Activated CD4-positive, alpha-beta memory T cell treated with anti-CD3 and anti-CD28 coated beads for 36 hours (primary cell): ENCODE data around the gene ACTN2. TPM values are rescaled to one million over a fixed set of nuclear protein-coding genes. Genes with fewer than 3 reads are reported as not detected.

ENCODE experiments used
- CTCF ChIA-PET: fragments of 350-600 bp; sonication (Branson Sonifier 250); formaldehyde crosslinking; loops from one replicate; lab custom pipeline; 2021; ENCODE audit warnings: antibody characterized with exemption, inconsistent platforms; lab: Charles Lee
- POLR2A ChIA-PET: fragments of 350-600 bp; sonication (Branson Sonifier 250); formaldehyde crosslinking; loops from one replicate; lab custom pipeline; 2021; ENCODE audit warnings: antibody characterized with exemption; lab: Charles Lee
- DNase-seq: peaks from one replicate; pipeline ENCODE4 v3.0.0-alpha.2; 2020
- H3K27ac Mint-ChIP-seq: one replicate; pipeline ENCODE4 v1.8.0; 2021; ENCODE audit warnings: mixed read lengths
- H3K27me3 Mint-ChIP-seq: one replicate; pipeline ENCODE4 v1.8.0; 2021; ENCODE audit warnings: mixed read lengths
- H3K36me3 Mint-ChIP-seq: one replicate; pipeline ENCODE4 v1.8.0; 2021; ENCODE audit warnings: mixed read lengths
- H3K4me1 Mint-ChIP-seq: one replicate; pipeline ENCODE4 v1.8.0; 2021; ENCODE audit warnings: low read depth, mixed read lengths
- H3K4me3 Mint-ChIP-seq: one replicate; pipeline ENCODE4 v1.8.0; 2021; ENCODE audit warnings: mild to moderate bottlenecking, mixed read lengths
- H3K9me3 Mint-ChIP-seq: one replicate; pipeline ENCODE4 v1.8.0; 2021; ENCODE audit warnings: mixed read lengths
- intact Hi-C: fragments of 100-400 bp; cut with micrococcal nuclease; formaldehyde crosslinking; loops from one replicate; pipeline ENCODE4 v1.15.1; 2023
- total RNA-seq, 2 experiments: library from RNA; stranded (reverse); gene quantifications; one replicate each; pipeline ENCODE4 v1.2.3, GENCODE V29; 2021

ACTN2 gene
- total RNA-seq, 2 experiments from 2014 or later = 0.17 TPM; not detected in 1

DNA sequence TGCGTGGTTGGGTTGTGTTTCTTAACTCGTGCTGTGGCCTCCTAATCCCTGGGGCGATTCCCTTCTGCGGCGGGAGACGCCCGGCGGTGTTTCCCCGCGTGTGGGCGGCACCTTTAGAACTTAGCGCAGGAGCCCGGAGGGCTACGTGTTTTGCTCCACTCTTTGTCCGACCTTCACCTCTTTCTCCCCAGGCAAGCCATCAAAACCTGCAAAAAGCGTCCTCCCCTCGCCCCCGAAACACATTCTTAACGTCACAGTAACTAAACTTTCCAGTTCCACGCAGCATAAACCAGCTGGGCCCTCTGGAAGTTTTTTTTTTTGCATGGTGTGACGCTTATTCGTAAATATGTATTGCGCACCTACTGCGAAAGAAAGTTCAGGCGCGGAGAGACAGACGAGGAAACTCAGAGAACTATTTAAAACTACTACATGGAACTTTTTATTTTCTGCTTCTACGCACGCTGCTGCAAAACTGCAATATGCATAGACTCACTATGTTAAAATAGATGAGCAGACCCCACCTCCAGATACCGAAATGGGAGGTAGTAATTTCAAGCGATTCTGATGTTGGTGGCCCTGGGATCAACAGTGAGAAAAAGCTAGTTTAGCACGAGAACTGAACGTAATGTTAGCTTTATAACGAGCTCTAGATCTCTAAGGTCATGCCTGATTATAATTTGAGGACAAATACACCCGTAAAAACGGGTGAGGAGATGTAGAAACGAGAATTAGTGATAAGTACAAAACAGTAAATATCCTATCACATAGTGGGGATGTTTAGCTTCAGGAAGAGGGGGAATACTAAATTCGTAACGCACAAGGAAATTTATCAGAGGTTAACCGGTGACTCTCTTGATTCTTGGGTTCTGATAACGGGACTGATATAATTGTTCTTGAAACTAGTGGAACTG, 109.7 kb downstream of the ACTN2 start:
- no peaks in the 10 kb centered on the region for H3K9me3 Mint-ChIP-seq
- peaks cover 38% of the 10 kb centered on the region for H3K4me1 Mint-ChIP-seq
- peak; percentile 79 for DNase-seq
- H3K27ac Mint-ChIP-seq = peak overlapping the region; percentile 96
- H3K4me3 Mint-ChIP-seq = peak overlapping the region; percentile 91
- H3K36me3 Mint-ChIP-seq = peaks cover 2% of the 10 kb centered on the region
- intact Hi-C loops = loop anchor here (1.0 to 5.0 kb wide), 3 partner anchors 192 to 514 kb away; partner anchors contain the start of gene HEATR1
- H3K27me3 Mint-ChIP-seq = no peaks in the 10 kb centered on the region
- ChIA-PET POLR2A (interaction anchor here (1.9 kb wide), 1 partner anchor 191 kb away, joined by 16 read pairs; the partner anchor contains the start of gene HEATR1), CTCF (interaction anchor here (1.0 kb wide), 1 partner anchor 37 kb away, joined by 3 read pairs; no protein-coding TSS in a partner anchor)

DNA sequence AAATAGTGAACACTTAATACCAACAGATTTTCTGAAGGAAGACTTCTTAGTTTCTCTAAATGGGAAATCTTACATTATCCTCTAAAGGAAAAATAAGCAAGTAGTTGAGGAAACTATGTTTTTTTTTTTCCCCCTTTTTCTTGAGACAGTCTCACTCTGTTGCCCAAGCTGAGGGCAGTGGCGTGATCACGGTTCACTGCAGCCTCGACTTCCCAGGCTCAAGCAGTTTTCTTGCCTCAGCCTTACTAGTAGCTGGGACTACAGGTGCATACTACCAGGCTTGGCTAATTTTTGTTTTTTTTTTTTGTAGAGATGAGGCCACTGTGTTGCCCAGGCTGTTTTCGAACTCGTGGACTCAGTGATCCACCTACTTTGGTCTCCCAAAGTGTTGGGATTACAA, 112.7 kb downstream of the ACTN2 start:
- ChIA-PET POLR2A (no interaction called here), CTCF (interaction anchor here (2.2 kb wide), 1 partner anchor 40 kb away, joined by 8 read pairs; no protein-coding TSS in a partner anchor)
- no peak overlapping the region for H3K4me3 Mint-ChIP-seq
- H3K27me3 Mint-ChIP-seq = no peaks in the 10 kb centered on the region
- peaks cover 59% of the 10 kb centered on the region for H3K4me1 Mint-ChIP-seq
- H3K9me3 Mint-ChIP-seq = no peaks in the 10 kb centered on the region
- no peak for DNase-seq
- H3K36me3 Mint-ChIP-seq = peaks cover 10% of the 10 kb centered on the region
- H3K27ac Mint-ChIP-seq = no peak overlapping the region
- intact Hi-C loops = loop anchor here (5.0 kb wide), 1 partner anchor 267 kb away; no protein-coding TSS in a partner anchor

DNA sequence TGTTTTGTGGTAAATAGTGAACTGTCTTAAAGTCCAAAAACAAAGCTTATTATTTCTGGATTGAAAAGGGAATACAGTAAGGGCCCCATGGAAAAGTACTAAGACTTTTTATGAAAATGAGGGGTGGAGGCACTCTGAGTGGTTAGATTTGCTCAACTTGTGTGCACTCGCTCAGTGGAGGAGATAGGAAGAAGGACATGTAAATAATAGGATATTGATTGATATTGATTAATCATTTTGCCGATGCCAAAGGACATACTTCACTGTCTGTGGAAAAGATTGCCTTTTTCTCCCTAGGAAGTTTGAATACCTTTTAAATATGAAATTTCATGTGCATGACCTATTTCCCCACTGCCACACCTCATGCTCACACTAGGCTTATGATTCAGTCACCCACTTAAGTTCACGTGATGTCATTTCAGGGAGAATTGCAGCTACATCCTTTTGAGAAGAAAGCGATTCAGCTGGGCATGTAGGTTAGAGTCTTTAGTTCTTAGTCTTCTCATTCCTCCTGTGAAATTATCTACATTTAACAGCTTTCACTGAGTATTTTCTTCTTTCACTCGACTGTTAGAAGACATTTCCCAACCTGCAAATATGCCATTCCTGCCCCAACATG, 113.8 kb downstream of the ACTN2 start:
- intact Hi-C loops = no loop called here

DNA sequence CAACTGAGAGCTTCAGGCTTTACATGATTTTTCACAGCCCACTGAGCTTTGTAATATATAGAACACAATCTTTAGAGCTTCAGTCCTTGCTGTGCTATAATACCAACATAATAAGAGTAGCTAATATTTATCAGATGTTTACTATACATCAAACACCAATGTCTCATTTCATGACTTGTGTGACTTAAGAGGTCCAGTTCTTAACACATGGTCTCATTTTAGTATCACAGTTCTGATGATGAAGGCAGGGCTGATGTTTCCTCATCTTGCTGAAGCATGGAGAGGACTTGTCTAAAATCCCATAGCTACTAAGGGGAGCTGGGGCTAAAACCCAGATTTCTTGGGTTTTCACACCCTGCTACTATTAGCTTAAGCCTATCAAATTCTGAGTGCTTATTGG, 114.3 kb downstream of the ACTN2 start:
- no peak overlapping the region for H3K4me3 Mint-ChIP-seq
- H3K4me1 Mint-ChIP-seq = peaks cover 55% of the 10 kb centered on the region
- no peaks in the 10 kb centered on the region for H3K27me3 Mint-ChIP-seq
- no peak for DNase-seq
- H3K27ac Mint-ChIP-seq = peak overlapping the region; percentile 75
- peaks cover 15% of the 10 kb centered on the region for H3K36me3 Mint-ChIP-seq
- intact Hi-C loops = no loop called here
- ChIA-PET POLR2A (interaction anchor here (1.2 kb wide), 1 partner anchor 10 kb away, joined by 3 read pairs; no protein-coding TSS in a partner anchor), CTCF (interaction anchor here (2.2 kb wide), 1 partner anchor 41 kb away, joined by 8 read pairs; no protein-coding TSS in a partner anchor)
- no peaks in the 10 kb centered on the region for H3K9me3 Mint-ChIP-seq

More for the DNA sequence above, 113.8 kb downstream of the ACTN2 start:
- H3K27me3 Mint-ChIP-seq = no peaks in the 10 kb centered on the region
- no peaks in the 10 kb centered on the region for H3K9me3 Mint-ChIP-seq
- H3K4me3 Mint-ChIP-seq = no peak overlapping the region
- H3K27ac Mint-ChIP-seq = peak overlapping the region; percentile 75
- POLR2A ChIA-PET = interaction anchor here (1.2 kb wide), 1 partner anchor 11 kb away, joined by 3 read pairs; no protein-coding TSS in a partner anchor
- CTCF ChIA-PET = interaction anchor here (2.2 kb wide), 1 partner anchor 41 kb away, joined by 8 read pairs; no protein-coding TSS in a partner anchor
- peak; percentile 18 for DNase-seq
- peaks cover 53% of the 10 kb centered on the region for H3K4me1 Mint-ChIP-seq
- H3K36me3 Mint-ChIP-seq = peaks cover 13% of the 10 kb centered on the region

DNA sequence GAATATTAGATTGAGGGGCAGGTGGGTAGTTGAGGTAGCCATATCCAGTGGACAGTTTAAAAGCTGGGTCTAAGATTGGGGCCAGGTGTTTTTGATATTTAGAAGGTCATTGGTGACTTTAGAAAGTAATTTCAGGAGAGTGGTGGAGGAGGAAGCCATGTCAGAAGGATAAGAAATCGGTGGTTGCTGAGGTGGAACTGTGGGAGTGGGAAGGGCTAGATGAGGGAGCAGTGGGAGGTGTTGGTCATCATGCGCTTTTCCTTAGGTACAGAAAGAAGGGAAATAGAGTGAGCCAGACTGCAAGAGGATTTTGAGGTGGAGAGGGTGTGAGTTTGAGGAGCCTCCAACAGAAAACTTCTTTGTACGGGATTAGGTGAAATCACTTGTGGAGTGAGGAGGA, 116.0 kb downstream of the ACTN2 start:
- Mint-ChIP-seq H3K4me1 (peaks cover 54% of the 10 kb centered on the region), H3K36me3 (peaks cover 18% of the 10 kb centered on the region), H3K27me3 (no peaks in the 10 kb centered on the region), H3K4me3 (no peak overlapping the region), H3K9me3 (no peaks in the 10 kb centered on the region), H3K27ac (no peak overlapping the region)
- CTCF ChIA-PET = no interaction called here
- POLR2A ChIA-PET = no interaction called here
- intact Hi-C loops = no loop called here
- no peak for DNase-seq

DNA sequence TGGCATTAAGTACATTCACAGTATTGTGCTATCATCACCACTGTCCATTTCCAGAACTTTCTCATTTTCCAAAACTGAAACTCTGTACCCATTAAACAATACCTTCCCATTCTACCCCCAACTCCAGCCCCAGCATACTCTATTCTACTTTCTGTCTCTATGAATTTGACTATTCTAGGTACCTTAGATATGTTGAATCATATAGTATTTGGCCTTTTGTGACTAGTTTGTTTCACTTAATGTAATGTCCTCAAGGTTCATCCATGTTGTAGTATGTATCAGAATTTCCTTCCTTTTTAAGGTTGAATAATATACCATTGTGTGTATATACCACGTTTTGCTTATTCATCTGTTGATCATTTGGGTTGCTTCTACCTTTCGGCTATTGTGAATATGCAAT, 120.3 kb downstream of the ACTN2 start:
- Mint-ChIP-seq H3K36me3 (peaks cover 42% of the 10 kb centered on the region), H3K27ac (no peak overlapping the region), H3K9me3 (no peaks in the 10 kb centered on the region), H3K4me3 (no peak overlapping the region), H3K27me3 (no peaks in the 10 kb centered on the region), H3K4me1 (peaks cover 36% of the 10 kb centered on the region)
- intact Hi-C loops = no loop called here
- DNase-seq = no peak
- ChIA-PET CTCF (no interaction called here), POLR2A (interaction anchor here (0.7 kb wide), 1 partner anchor 12 kb away, joined by 3 read pairs; the partner anchor contains the start of gene MTR)

DNA sequence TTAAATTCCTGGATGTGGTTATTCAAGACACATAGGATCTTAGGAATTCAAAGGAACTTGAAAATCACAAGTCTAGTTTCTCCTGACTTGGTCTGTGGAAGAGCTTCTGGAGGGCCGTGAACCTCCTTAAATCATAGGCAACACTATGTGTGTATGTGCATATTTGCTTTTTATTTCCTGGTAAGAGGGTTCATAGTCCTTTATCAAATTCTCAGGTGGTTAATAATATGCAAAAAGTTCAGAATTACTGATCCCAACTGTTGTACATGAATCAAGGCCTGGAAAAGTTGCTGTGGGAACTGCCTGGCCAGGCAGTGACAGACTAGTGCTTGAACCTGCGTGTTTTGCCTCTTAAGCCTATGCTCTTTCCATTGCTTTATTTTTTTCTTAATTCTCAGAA, 121.7 kb downstream of the ACTN2 start:
- ChIA-PET CTCF (no interaction called here), POLR2A (no interaction called here)
- no peak for DNase-seq
- Mint-ChIP-seq H3K4me3 (no peak overlapping the region), H3K27ac (no peak overlapping the region), H3K4me1 (peaks cover 24% of the 10 kb centered on the region), H3K9me3 (no peaks in the 10 kb centered on the region), H3K36me3 (peaks cover 47% of the 10 kb centered on the region), H3K27me3 (no peaks in the 10 kb centered on the region)
- intact Hi-C loops = no loop called here

DNA sequence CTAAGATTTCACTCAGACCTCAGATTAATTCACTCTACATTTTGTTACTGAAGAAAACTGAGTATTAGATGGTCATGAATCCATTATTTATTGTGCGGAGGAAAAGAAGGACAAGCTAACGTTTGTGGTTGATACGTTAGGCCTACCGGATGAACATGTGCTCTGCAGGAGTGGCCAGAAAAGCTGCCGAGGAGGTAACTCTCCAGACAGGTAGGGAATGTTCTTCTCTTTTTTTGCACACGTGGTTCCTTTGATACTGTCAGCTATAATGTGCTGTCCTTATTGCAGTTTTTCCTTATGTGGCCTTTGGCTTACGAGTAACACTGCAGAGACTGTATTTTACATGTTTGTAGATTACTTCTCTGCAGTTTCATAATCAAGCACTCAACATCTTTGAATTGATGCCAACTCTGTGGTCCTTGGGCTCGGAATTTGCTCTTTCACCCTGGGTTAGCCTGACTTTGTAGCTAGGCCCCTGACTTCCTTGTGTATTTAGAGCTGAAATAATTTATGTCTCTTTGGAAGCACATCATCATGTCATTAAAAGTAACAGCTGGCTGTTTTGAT, 122.3 kb downstream of the ACTN2 start:
- no peak for DNase-seq
- CTCF ChIA-PET = no interaction called here
- POLR2A ChIA-PET = no interaction called here
- no peaks in the 10 kb centered on the region for H3K27me3 Mint-ChIP-seq
- intact Hi-C loops = no loop called here
- H3K36me3 Mint-ChIP-seq = peaks cover 47% of the 10 kb centered on the region
- H3K4me1 Mint-ChIP-seq = peaks cover 20% of the 10 kb centered on the region
- H3K27ac Mint-ChIP-seq = no peak overlapping the region
- no peak overlapping the region for H3K4me3 Mint-ChIP-seq
- no peaks in the 10 kb centered on the region for H3K9me3 Mint-ChIP-seq

DNA sequence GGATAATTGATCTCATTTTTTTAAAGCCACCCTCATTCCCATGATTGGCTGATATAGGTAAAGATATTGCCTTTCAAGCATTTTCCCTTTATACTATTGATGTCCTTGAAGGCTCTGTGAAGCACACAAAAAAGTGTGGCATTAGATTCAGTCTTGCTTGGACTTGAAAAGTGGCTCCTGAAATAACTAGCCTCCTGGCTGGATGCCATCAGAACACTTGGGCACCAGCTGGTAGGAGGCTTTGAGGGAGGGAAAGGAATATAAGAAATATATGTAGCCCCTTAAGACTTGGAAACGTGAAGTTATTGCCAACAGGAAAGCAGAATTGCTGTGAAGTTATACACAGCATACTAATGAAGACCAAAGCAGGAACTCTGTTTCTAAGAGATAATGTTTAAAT, 122.8 kb downstream of the ACTN2 start:
- ChIA-PET POLR2A (no interaction called here), CTCF (no interaction called here)
- H3K9me3 Mint-ChIP-seq = no peaks in the 10 kb centered on the region
- H3K27ac Mint-ChIP-seq = no peak overlapping the region
- no peaks in the 10 kb centered on the region for H3K27me3 Mint-ChIP-seq
- intact Hi-C loops = no loop called here
- peaks cover 20% of the 10 kb centered on the region for H3K4me1 Mint-ChIP-seq
- no peak overlapping the region for H3K4me3 Mint-ChIP-seq
- H3K36me3 Mint-ChIP-seq = peaks cover 49% of the 10 kb centered on the region
- no peak for DNase-seq

DNA sequence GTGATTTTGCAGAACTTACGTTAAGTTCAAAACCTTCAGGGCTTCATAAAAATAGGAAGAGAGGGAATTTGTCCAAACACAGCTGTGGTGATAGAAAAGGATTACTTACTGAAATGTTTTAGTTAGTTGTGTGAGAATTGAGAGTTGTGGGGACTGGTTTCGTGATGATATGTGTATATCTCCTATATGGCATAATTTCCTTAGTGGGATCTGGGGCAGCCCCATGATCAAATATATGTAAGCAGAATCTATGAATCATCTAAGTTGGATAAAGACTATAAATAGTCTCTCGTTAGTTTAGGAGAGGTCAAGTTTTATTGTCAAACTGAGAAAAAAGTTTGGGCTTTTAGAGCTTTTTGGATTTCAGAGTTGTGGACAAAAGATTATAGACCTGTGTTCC, 123.7 kb downstream of the ACTN2 start:
- Mint-ChIP-seq H3K27ac (no peak overlapping the region), H3K4me1 (peaks cover 18% of the 10 kb centered on the region), H3K27me3 (no peaks in the 10 kb centered on the region), H3K9me3 (no peaks in the 10 kb centered on the region), H3K36me3 (peaks cover 48% of the 10 kb centered on the region), H3K4me3 (no peak overlapping the region)
- POLR2A ChIA-PET = no interaction called here
- intact Hi-C loops = no loop called here
- DNase-seq = no peak
- CTCF ChIA-PET = no interaction called here

DNA sequence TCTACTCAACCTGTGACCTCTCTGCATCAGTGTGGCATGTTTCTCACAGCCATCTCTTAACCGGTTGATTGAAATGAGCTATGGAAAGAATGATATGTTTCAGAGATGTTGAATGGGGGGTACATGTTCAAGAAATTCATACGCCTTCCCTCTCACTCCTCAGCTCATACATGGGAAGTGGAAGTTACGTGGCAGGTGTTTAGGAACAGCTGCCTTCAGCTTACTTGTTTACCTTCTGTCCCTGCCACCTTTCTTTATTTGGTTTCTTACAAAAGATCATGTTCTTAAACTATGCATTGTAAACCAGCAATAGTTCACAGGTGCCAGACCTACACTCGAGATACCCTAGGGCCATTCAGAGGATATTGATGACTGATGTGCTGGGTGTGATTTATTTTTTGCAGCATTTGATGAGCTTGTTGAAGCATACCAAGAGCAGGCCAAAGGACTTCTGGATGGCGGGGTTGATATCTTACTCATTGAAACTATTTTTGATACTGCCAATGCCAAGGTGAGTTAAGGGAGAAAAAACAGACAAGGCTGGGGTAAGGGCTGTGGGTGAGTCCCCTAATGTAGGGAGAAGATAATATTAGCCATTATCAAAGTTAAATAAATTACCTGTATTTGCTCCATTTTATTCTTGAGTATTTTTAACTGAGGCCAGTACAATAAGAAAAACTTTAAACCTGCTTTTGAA, 126.2 kb downstream of the ACTN2 start:
- ChIA-PET CTCF (interaction anchor here (1.2 kb wide), 1 partner anchor 53 kb away, joined by 6 read pairs; no protein-coding TSS in a partner anchor), POLR2A (interaction anchor here (1.9 kb wide), 1 partner anchor 17 kb away, joined by 6 read pairs; the partner anchor contains the start of gene MTR)
- DNase-seq = no peak
- H3K4me1 Mint-ChIP-seq = peaks cover 8% of the 10 kb centered on the region
- H3K36me3 Mint-ChIP-seq = peaks cover 57% of the 10 kb centered on the region
- no peaks in the 10 kb centered on the region for H3K9me3 Mint-ChIP-seq
- no peak overlapping the region for H3K27ac Mint-ChIP-seq
- H3K4me3 Mint-ChIP-seq = no peak overlapping the region
- intact Hi-C loops = no loop called here
- H3K27me3 Mint-ChIP-seq = no peaks in the 10 kb centered on the region
